ENCODE measurements around the gene XAGE1A.
"Not testable (repeated sequence)": the region's sequence is repeated elsewhere in the genome, so short reads cannot be mapped to it uniquely, and the experiment has no call there.

XAGE1A gene, protein sequence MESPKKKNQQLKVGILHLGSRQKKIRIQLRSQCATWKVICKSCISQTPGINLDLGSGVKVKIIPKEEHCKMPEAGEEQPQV

DNA sequence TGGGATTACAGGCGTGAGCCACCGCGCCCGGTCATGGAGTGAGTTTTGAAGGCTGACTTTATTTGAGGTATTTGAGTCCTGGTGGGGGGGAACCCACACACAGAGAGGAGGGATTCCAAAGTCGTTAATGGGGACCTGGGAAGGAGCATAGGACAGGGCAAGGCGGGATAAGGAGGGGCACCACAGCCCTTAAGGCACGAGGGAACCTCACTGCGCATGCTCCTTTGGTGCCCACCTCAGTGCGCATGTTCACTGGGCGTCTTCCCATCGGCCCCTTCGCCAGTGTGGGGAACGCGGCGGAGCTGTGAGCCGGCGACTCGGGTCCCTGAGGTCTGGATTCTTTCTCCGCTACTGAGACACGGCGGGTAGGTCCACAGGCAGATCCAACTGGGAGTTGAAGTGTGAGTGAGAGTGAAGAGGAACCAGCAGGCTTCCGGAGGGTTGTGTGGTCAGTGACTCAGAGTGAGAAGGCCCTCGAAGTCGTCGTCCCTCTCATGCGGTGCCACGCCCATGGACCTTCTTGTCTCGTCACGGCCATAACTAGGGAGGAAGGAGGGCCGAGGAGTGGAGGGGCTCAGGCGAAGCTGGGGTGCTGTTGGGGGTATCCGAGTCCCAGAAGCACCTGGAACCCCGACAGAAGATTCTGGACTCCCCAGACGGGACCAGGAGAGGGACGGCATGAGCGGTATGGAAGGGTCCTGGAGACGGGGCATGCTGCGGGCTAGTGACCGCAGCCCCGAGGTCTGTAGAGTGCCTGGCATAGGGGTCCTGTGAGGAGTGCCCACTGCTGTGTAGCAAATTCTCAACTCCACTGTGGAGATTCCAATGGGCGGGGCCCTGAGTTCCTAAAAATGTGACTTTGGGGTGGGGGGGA lies at the start of gene XAGE1A:
TSS of gene XAGE1A (plus strand) at position 264 of the 874 bp plus-strand sequence. CDS start 1,554 bp downstream, outside the sequence.
- FAIRE-seq; DNase-seq (ENCODE audit: insufficient read length, low spot score): not testable (repeated sequence)

GRCh38 chrX:52452031-52452430 lies 43.6 kb upstream of the XAGE1A start:
- FAIRE-seq; DNase-seq (ENCODE audit: insufficient read length, low spot score): not testable (repeated sequence)

GRCh38 chrX:52471301-52471700 lies 24.3 kb upstream of the XAGE1A start:
- DNase-seq (ENCODE audit: insufficient read length, low spot score); FAIRE-seq: not testable (repeated sequence)

DNA sequence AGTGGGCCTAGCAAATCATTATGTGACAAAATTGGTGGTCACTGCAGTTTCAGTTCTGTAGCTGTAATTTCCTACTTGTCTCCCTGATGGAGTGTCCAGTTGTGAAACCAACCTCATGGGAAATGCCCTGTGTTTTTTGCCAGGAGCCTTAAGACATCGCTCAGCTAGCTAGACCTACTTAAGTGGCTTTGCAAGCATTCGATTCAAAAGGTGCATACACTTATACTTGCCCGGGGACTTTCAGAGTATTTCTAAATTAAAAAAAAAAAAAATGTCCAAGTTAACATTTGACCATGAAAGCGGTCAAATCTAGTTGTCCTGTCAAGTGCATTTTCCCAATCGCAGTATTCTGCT lies 788 bp downstream of the XAGE1A start:
- FAIRE-seq; DNase-seq (ENCODE audit: insufficient read length, low spot score): not testable (repeated sequence)

GRCh38 chrX:52501362-52501761 lies 5.8 kb downstream of the XAGE1A start:
- DNase-seq (ENCODE audit: insufficient read length, low spot score); FAIRE-seq: not testable (repeated sequence)

GRCh38 chrX:52504551-52504950 lies 8.9 kb downstream of the XAGE1A start:
- FAIRE-seq (no peak), DNase-seq (ENCODE audit: insufficient read length, low spot score) (no peak)

DNA sequence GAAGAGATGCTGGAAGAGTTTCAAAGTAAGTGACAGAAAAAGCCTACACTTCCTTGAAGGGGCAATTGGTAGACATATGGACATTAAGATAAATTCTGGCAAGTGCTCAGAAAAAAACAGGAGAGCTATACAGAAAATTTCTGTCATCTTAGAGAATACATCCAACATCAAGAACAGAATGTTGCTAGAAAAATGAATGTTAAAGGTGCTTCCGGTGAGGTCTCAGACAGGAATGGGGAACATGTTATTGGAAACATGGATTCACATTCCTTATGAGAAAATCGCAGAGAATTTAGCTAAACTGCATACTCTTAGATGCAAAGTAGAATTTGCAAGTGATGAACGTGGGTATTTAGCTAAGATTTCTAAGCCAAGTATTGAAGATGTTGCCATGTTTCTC lies 11.7 kb downstream of the XAGE1A start:
- FAIRE-seq (no peak), DNase-seq (ENCODE audit: insufficient read length, low spot score) (no peak)

DNA sequence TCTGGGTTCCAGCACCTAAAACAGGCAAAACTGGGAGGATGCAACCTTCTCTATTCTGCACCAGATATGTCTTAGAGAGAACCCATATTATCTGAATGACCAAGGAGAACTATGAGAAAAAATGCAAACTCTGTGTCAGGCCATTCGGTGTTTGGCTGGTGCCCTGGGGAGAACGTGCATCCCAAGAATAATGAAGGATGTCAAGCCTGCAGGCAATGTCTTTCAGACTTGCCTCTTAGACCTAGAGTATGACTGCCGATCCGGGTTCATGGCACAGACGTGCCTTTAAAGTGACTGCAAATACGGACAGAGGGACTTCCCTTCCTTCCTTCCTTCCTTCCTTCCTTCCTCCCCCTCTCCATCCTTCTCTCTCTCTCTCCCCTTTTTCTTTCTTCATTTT lies 14.3 kb downstream of the XAGE1A start:
- DNase-seq (ENCODE audit: insufficient read length, low spot score) (no peak), FAIRE-seq (no peak)

GRCh38 chrX:52511126-52511525 lies 15.5 kb downstream of the XAGE1A start:
- not testable (repeated sequence) for FAIRE-seq; DNase-seq (ENCODE audit: insufficient read length, low spot score)

DNA sequence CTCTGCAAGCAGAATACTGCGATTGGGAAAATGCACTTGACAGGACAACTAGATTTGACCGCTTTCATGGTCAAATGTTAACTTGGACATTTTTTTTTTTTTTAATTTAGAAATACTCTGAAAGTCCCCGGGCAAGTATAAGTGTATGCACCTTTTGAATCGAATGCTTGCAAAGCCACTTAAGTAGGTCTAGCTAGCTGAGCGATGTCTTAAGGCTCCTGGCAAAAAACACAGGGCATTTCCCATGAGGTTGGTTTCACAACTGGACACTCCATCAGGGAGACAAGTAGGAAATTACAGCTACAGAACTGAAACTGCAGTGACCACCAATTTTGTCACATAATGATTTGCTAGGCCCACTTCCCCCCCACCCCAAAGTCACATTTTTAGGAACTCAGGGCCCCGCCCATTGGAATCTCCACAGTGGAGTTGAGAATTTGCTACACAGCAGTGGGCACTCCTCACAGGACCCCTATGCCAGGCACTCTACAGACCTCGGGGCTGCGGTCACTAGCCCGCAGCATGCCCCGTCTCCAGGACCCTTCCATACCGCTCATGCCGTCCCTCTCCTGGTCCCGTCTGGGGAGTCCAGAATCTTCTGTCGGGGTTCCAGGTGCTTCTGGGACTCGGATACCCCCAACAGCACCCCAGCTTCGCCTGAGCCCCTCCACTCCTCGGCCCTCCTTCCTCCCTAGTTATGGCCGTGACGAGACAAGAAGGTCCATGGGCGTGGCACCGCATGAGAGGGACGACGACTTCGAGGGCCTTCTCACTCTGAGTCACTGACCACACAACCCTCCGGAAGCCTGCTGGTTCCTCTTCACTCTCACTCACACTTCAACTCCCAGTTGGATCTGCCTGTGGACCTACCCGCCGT lies 20.7 kb downstream of the XAGE1A start:
- not testable (repeated sequence) for FAIRE-seq; DNase-seq (ENCODE audit: insufficient read length, low spot score)

GRCh38 chrX:52516987-52517325 lies 21.3 kb downstream of the XAGE1A start, which contains the start of gene XAGE1B:
TSS of gene XAGE1B (minus strand) at chrX:52517063. CDS start at chrX:52515527, 1,536 bp downstream.
- not testable (repeated sequence) for FAIRE-seq

DNA sequence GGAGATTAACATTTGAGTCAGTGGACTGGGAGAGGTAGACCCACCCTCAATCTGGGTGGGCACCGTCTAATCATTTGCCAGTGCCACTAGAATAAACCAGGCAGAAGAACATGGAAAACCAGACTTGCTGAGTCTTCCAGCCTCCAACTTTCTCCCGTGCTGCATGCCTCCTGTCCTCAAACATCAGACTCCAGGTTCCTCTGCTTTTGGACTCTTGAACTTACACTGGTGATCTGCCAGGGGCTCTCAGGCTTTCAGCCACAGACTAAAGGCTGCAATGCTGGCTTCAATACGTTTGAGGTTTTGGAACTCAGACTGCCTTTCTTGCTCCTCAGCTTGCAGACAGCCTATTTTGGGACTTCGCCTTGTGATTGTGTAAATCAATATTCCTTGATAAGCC lies 45.4 kb downstream of the XAGE1A start:
- FAIRE-seq; DNase-seq (ENCODE audit: insufficient read length, low spot score): not testable (repeated sequence)

More at GRCh38 chrX:52516987-52517325, 21.3 kb downstream of the XAGE1A start, which contains the start of gene XAGE1B:
- DNase-seq (ENCODE audit: insufficient read length, low spot score), result not testable (repeated sequence)

DNA sequence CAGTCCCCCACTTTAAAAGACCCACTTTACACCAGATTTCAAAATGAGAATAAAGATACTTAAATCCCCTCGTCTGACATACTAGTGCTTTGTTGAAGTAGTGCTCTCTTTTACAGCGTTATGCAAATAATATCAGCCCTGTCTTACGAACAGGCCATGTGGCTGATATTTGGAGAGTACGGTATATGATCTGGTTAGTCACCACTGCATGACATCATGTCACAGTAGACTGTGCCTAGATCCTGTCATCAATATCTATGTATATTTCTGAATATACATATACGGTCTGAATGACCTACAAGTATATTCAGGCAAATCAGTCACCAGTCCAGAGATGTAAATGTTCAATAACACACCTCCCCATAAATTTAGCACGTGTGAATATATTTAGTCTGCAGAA lies 46.7 kb downstream of the XAGE1A start:
- no peak for FAIRE-seq
- DNase-seq (ENCODE audit: insufficient read length, low spot score), result no peak

DNA sequence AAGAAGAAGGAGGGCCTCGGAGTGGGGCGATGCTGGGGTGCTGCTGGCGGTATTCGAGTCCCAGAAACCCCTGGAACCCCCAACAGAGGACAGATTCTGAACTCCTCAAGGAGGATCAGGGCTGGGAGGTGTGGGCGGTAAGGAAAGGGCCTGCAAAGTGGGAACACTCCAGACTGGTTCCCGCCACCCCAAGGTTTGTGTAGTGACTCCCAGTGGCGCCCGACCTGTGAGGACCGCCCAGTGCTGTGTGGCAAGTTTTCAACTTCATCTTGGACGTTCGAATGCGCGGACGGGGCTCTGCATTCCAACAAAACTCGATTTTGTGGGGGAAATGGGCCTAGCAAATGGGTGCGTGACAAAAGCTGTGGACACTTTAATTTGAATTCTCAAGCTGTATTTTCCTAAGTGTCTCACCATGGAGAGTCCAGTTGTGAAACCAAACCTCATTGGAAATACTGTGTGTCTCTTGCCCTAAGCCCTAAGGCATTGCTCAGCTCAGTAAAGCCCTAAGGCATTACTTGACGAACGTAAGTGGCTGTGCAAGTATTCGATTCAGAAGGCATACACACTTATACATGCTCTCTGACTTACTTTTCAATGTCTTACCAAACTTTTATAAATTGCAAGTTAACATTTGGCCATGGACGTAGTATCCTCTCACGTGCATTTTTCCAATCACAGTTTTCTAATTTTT lies 48.7 kb downstream of the XAGE1A start:
- FAIRE-seq (no peak), DNase-seq (ENCODE audit: insufficient read length, low spot score) (no peak)

GRCh38 chrX:52548769-52549168 lies 53.2 kb downstream of the XAGE1A start:
- not testable (repeated sequence) for FAIRE-seq

More at GRCh38 chrX:52548769-52549168, 53.2 kb downstream of the XAGE1A start:
- not testable (repeated sequence) for DNase-seq (ENCODE audit: insufficient read length, low spot score)
